ENCODE results near the gene AGER.
"Not testable (repeated sequence)": the region's sequence is repeated elsewhere in the genome, so short reads cannot be mapped to it uniquely, and the experiment has no call there.

AGER gene

GRCh38 chr6:32195902-32196681, 12.0 kb upstream of the AGER start:
- H3K79me2 ChIP-seq = peaks cover under 1% of the 10 kb centered on the region
- no peak for TF ChIP-seq CTCF (IDR thresholded peaks at IDR 0.05)
- H3K9ac ChIP-seq = peak overlapping the region; percentile 94
- H3K4me3 ChIP-seq (ENCODE audit: low read depth, low read length) = peak overlapping the region; percentile 82
- H3K4me2 ChIP-seq (ENCODE audit: low read length) = peak overlapping the region; percentile 92
- H2AFZ ChIP-seq = peak overlapping the region; percentile 93
- no peaks in the 10 kb centered on the region for H3K36me3 ChIP-seq (ENCODE audit: control insufficient read depth, insufficient read depth, low read length)
- H3K27ac ChIP-seq = peak overlapping the region; percentile 98
- no peaks in the 10 kb centered on the region for H3K27me3 ChIP-seq (ENCODE audit: control insufficient read depth, insufficient read depth, low read length)
- H3K4me1 ChIP-seq = peaks cover under 1% of the 10 kb centered on the region
- no peaks in the 10 kb centered on the region for H3K9me3 ChIP-seq (ENCODE audit: control insufficient read depth, low read length)

GRCh38 chr6:32195652-32195901, 11.5 kb upstream of the AGER start:
- H3K9me3 ChIP-seq (ENCODE audit: control insufficient read depth, low read length) = no peaks in the 10 kb centered on the region
- H3K4me1 ChIP-seq = peaks cover 4% of the 10 kb centered on the region
- peak; percentile 50 for TF ChIP-seq CTCF (IDR thresholded peaks at IDR 0.05)
- no peaks in the 10 kb centered on the region for H3K27me3 ChIP-seq (ENCODE audit: control insufficient read depth, insufficient read depth, low read length)
- peaks cover 4% of the 10 kb centered on the region for H3K79me2 ChIP-seq
- no peaks in the 10 kb centered on the region for H3K36me3 ChIP-seq (ENCODE audit: control insufficient read depth, insufficient read depth, low read length)
- peak overlapping the region; percentile 98 for H3K27ac ChIP-seq
- H3K4me2 ChIP-seq (ENCODE audit: low read length) = no peak overlapping the region
- no peak overlapping the region for H3K9ac ChIP-seq
- peak overlapping the region; percentile 93 for H2AFZ ChIP-seq
- H3K4me3 ChIP-seq (ENCODE audit: low read depth, low read length) = peak overlapping the region; percentile 82

- peak overlapping the region; percentile 82 for H3K4me3 ChIP-seq (ENCODE audit: low read depth, low read length)
- H3K4me1 ChIP-seq = peaks cover 4% of the 10 kb centered on the region
- peaks cover 4% of the 10 kb centered on the region for H3K79me2 ChIP-seq
- peak; percentile 39 for TF ChIP-seq CTCF (IDR thresholded peaks at IDR 0.05)
- H3K36me3 ChIP-seq (ENCODE audit: control insufficient read depth, insufficient read depth, low read length) = no peaks in the 10 kb centered on the region
- H3K9me3 ChIP-seq (ENCODE audit: control insufficient read depth, low read length) = no peaks in the 10 kb centered on the region
- no peak overlapping the region for H3K9ac ChIP-seq
- H2AFZ ChIP-seq = peak overlapping the region; percentile 57
- no peaks in the 10 kb centered on the region for H3K27me3 ChIP-seq (ENCODE audit: control insufficient read depth, insufficient read depth, low read length)
- peak overlapping the region; percentile 98 for H3K27ac ChIP-seq
- peak overlapping the region; percentile 95 for H3K4me2 ChIP-seq (ENCODE audit: low read length)
Measured at GRCh38 chr6:32194825-32195651, 11.0 kb upstream of the AGER start.

GRCh38 chr6:32194388-32194787, 10.3 kb upstream of the AGER start:
- TF ChIP-seq CTCF (IDR thresholded peaks at IDR 0.05) = no peak
- Histone ChIP-seq H2AFZ (peak overlapping the region; percentile 25), H3K4me2 (ENCODE audit: low read length) (no peak overlapping the region), H3K9me3 (ENCODE audit: control insufficient read depth, low read length) (no peaks in the 10 kb centered on the region), H3K27ac (peak overlapping the region; percentile 98), H3K4me3 (ENCODE audit: low read depth, low read length) (no peak overlapping the region), H3K79me2 (peaks cover 4% of the 10 kb centered on the region), H3K4me1 (peaks cover 4% of the 10 kb centered on the region), H3K36me3 (ENCODE audit: control insufficient read depth, insufficient read depth, low read length) (no peaks in the 10 kb centered on the region), H3K27me3 (ENCODE audit: control insufficient read depth, insufficient read depth, low read length) (no peaks in the 10 kb centered on the region), H3K9ac (no peak overlapping the region)

GRCh38 chr6:32193096-32193495, 9.0 kb upstream of the AGER start:
- not testable (repeated sequence) for H3K4me3 ChIP-seq (ENCODE audit: low read depth, low read length); H3K9ac ChIP-seq

More at GRCh38 chr6:32193096-32193495, 9.0 kb upstream of the AGER start:
- H3K79me2 ChIP-seq; H3K4me1 ChIP-seq; H3K27me3 ChIP-seq (ENCODE audit: control insufficient read depth, insufficient read depth, low read length); H3K36me3 ChIP-seq (ENCODE audit: control insufficient read depth, insufficient read depth, low read length); H3K9me3 ChIP-seq (ENCODE audit: control insufficient read depth, low read length); H2AFZ ChIP-seq: not testable (repeated sequence)
- peak overlapping the region; percentile 13 for H3K27ac ChIP-seq
- H3K4me2 ChIP-seq (ENCODE audit: low read length) = peak overlapping the region; percentile 43

Data from parathyroid adenoma (tissue), 2 donors.